22Rv1 (cell line): ENCODE data around the gene TMPRSS7.

Experiments used
- H3K27ac ChIP-seq: fragments of 450-650 bp; 2 replicates; pipeline ENCODE4 v1.5.1; 2017
- ZFX ChIP-seq: fragments of 450-650 bp; IDR thresholded peaks from 2 replicates; pipeline ENCODE4 v1.6.1; 2017; ENCODE audit warnings: antibody characterized with exemption, borderline replicate concordance
- TF ChIP-seq, protein P1 (sequence below): fragments of 450-650 bp; IDR thresholded peaks from 2 replicates; pipeline ENCODE4 v1.5.1; 2017; ENCODE audit warnings: mild to moderate bottlenecking

The TMPRSS7 gene

DNA sequence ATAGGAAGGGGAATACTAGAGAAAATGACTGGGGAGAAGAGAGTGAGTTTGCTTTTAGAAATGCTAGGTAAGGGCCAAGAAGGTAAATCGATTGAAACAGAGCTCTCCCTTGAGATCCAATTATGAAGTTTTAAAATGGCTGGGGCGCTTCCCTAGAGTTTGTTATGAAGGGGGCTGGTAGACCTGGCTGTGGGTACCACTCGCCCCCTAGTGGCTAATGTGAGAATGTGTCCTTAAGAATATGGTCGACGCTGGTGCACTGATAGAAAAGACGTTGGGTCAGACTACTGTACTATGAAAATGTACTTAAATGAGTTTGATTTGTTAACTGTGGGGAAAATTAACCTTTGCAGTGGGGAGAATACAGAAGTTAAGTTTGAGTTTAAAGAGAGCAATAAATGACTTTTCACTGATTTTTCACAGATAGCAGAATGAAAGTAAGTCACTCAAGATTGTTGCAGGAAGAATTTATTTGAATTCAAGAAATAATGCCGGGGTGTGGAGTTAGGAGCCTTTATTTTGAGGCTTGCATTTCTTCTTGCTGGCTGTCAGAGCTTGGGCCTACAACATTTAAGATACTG, 9.2 kb downstream of the TMPRSS7 start:
- H3K27ac ChIP-seq = no peak overlapping the region
- TF ChIP-seq, protein P1, sequence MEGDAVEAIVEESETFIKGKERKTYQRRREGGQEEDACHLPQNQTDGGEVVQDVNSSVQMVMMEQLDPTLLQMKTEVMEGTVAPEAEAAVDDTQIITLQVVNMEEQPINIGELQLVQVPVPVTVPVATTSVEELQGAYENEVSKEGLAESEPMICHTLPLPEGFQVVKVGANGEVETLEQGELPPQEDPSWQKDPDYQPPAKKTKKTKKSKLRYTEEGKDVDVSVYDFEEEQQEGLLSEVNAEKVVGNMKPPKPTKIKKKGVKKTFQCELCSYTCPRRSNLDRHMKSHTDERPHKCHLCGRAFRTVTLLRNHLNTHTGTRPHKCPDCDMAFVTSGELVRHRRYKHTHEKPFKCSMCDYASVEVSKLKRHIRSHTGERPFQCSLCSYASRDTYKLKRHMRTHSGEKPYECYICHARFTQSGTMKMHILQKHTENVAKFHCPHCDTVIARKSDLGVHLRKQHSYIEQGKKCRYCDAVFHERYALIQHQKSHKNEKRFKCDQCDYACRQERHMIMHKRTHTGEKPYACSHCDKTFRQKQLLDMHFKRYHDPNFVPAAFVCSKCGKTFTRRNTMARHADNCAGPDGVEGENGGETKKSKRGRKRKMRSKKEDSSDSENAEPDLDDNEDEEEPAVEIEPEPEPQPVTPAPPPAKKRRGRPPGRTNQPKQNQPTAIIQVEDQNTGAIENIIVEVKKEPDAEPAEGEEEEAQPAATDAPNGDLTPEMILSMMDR = peak; percentile 96
- no peak for TF ChIP-seq ZFX

DNA sequence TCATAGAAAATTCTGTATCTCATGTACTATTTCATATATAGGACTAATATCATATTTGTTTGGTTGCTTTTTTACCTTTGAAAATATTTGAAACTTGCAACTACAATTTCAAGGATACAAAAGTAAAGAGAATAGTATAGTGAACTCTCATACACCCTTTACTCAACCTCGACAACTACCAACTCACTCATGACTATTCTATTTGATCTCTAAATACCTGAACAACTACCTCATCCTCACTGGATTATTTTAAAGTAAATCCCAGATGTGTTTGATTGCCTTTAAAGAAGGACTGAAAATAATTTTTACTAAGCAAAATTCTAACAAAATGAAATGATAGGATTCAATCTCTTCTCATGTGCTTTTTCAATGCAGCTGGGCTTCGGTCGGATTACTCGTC, 12.1 kb downstream of the TMPRSS7 start:
- no peak for TF ChIP-seq ZFX
- TF ChIP-seq, protein P1 = no peak
- H3K27ac ChIP-seq = no peak overlapping the region

DNA sequence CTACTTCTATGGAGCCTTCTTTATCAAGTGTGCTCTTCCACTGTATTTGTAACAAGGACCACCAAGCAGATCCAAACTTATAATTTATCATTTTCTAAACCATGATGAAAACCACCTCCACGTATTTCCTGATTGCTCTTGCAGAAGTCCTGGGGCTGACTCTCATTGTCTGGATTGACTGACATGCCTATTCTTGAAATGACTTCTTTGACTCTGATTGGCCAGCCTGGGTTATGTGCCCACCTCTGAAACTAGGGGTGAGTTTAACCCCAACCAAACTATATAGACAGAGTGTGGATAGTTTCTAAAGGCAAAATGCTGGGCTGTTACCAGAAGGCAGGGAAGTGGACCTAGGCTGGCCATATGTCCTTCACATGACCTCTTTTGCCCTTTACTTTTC, 12.7 kb downstream of the TMPRSS7 start:
- TF ChIP-seq, protein P1 = no peak
- TF ChIP-seq ZFX = no peak
- H3K27ac ChIP-seq = no peak overlapping the region

- TF ChIP-seq, protein P1 = no peak
- TF ChIP-seq ZFX = no peak
- H3K27ac ChIP-seq = no peak overlapping the region
These were observed 14.4 kb downstream of the TMPRSS7 start for GRCh38 chr3:112048911-112049310.

DNA sequence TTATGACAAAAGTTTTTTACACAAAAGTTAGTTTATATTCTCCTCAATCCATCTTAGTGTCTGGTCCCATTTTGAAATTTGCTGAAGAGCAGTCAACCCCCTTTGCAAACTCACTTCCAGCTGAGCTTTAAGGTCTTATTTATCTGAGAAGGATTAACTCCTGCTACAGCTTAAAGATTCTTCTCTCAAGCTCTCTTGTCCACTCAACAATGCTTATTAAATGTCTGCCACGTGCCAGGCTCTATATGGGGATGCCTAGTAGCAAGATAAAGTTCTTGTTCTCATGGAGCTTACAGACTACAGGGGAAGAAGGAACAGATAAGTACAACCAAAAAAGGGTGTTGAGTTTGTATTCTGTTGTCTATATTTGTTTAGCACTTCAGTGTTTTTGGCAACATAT, 18.7 kb downstream of the TMPRSS7 start:
- no peak for TF ChIP-seq ZFX
- TF ChIP-seq, protein P1 = no peak
- H3K27ac ChIP-seq = no peak overlapping the region

DNA sequence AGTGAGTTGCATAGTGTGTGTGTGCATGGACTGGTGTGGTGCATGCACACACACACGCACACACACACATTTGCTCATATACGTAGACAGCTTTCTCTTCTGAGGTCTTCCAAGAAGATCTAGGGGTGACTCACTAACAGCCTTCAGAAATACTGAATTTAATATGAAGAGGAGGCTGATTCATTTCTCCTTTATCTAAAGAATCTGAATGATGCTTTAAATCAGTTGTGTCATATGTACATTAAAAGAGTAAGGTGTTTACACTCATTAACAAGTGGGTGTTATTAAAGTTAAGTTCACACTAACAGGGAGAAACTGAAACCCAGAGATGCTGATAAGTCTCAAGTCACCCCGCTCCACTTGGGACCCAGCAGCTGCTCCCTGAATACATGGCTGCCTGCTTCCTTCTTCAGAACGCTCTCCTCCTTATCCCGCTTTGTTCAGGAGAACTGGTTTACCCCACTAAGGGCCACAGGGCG, 22.0 kb downstream of the TMPRSS7 start:
- TF ChIP-seq ZFX = no peak
- TF ChIP-seq, protein P1 = no peak
- H3K27ac ChIP-seq = no peak overlapping the region

- TF ChIP-seq, protein P1 = no peak
- no peak for TF ChIP-seq ZFX
- H3K27ac ChIP-seq = no peak overlapping the region
These were observed 25.0 kb downstream of the TMPRSS7 start for GRCh38 chr3:112059497-112059896.
